NB4 (cell line): Measurements from ENCODE around the gene TMC8.

Experiments
- CTCF ChIP-seq: IDR thresholded peaks from one replicate; pipeline ENCODE4 v1.5.1; 2012; ENCODE audit warnings: low read depth, low read length
- MAX ChIP-seq: IDR thresholded peaks from 2 replicates; pipeline ENCODE4 v1.6.1; 2011; ENCODE audit warnings: low read depth, low read length
- MYC ChIP-seq: IDR thresholded peaks from 2 replicates; pipeline ENCODE4 v1.6.1; 2011; ENCODE audit warnings: low read depth, low read length
- POLR2A ChIP-seq: IDR thresholded peaks from 2 replicates; pipeline ENCODE4 v1.6.1; 2011; ENCODE audit warnings: mild to moderate bottlenecking; ENCODE audit not compliant: insufficient read length; ENCODE audit errors: extremely low read depth

GRCh38 chr17:78173097-78173715 lies 42.6 kb downstream of the TMC8 start:
- TF ChIP-seq CTCF (no peak), POLR2A (no peak), MAX (no peak), MYC (no peak)
